Neural progenitor cell (in vitro differentiated cells): ENCODE data around the gene EME1. TPM values are rescaled to one million over a fixed set of nuclear protein-coding genes. Genes with fewer than 3 reads are reported as not detected.
"Not testable (repeated sequence)": the region's sequence is repeated elsewhere in the genome, so short reads cannot be mapped to it uniquely, and the experiment has no call there.

ENCODE experiments used
- DNase-seq: peaks from one replicate; pipeline ENCODE4 v3.0.0-alpha.2; 2016; ENCODE audit warnings: low spot score
- H2AFZ ChIP-seq: fragments of 200-600 bp; sonication (generic); replicated peaks from 2 replicates; pipeline ENCODE4 v1.6.1; 2016; ENCODE audit warnings: antibody characterized with exemption
- H3F3A ChIP-seq: fragments of 200-600 bp; sonication (generic); 2 replicates; pipeline ENCODE4 v1.6.1; 2016; ENCODE audit warnings: antibody characterized with exemption, low read depth
- H3K27ac ChIP-seq: fragments of 200-600 bp; sonication (generic); 2 replicates; pipeline ENCODE4 v1.5.1; 2016; ENCODE audit warnings: mild to moderate bottlenecking
- H3K27me3 ChIP-seq: fragments of 200-600 bp; sonication (generic); 2 replicates; pipeline ENCODE4 v1.6.1; 2016; ENCODE audit warnings: mild to moderate bottlenecking, moderate library complexity
- H3K36me3 ChIP-seq: fragments of 200-600 bp; sonication (generic); 2 replicates; pipeline ENCODE4 v1.5.1; 2016
- H3K4me1 ChIP-seq: fragments of 200-600 bp; sonication (generic); 2 replicates; pipeline ENCODE4 v1.6.1; 2016; ENCODE audit warnings: mixed run types
- H3K4me2 ChIP-seq: fragments of 200-600 bp; sonication (generic); 2 replicates; pipeline ENCODE4 v1.6.1; 2016
- H3K4me3 ChIP-seq: fragments of 200-600 bp; sonication (generic); 2 replicates; pipeline ENCODE4 v1.5.1; 2016
- H3K79me2 ChIP-seq: fragments of 200-600 bp; sonication (generic); 2 replicates; pipeline ENCODE4 v1.6.1; 2016; ENCODE audit warnings: low read depth
- H3K9ac ChIP-seq: fragments of 200-600 bp; sonication (generic); 2 replicates; pipeline ENCODE4 v1.6.1; 2016
- H3K9me3 ChIP-seq: fragments of 200-600 bp; sonication (generic); 2 replicates; pipeline ENCODE4 v1.5.1; 2016; ENCODE audit warnings: low read depth
- H4K20me1 ChIP-seq: fragments of 200-600 bp; sonication (generic); 2 replicates; pipeline ENCODE4 v1.6.1; 2016; ENCODE audit warnings: low read depth
- H3K27ac Mint-ChIP-seq: 3 replicates; pipeline ENCODE4 v1.8.0; 2021; ENCODE audit warnings: mixed read lengths
- H3K27me3 Mint-ChIP-seq: 2 replicates; pipeline ENCODE4 v1.8.0; 2022; ENCODE audit warnings: low read depth, mild to moderate bottlenecking, inconsistent platforms, moderate library complexity, mixed read lengths; ENCODE audit not compliant: insufficient read depth
- H3K36me3 Mint-ChIP-seq: 3 replicates; pipeline ENCODE4 v1.8.0; 2021; ENCODE audit warnings: mixed read lengths
- H3K4me1 Mint-ChIP-seq: 3 replicates; pipeline ENCODE4 v1.8.0; 2021; ENCODE audit warnings: mixed read lengths
- H3K4me3 Mint-ChIP-seq: 3 replicates; pipeline ENCODE4 v1.8.0; 2021; ENCODE audit warnings: mild to moderate bottlenecking, moderate library complexity, mixed read lengths
- H3K9me3 Mint-ChIP-seq: 3 replicates; pipeline ENCODE4 v1.8.0; 2020; ENCODE audit warnings: mixed read lengths
- EZH2 ChIP-seq: fragments of 200-600 bp; sonication (generic); IDR thresholded peaks from 2 replicates; pipeline ENCODE4 v1.6.1; 2017; ENCODE audit warnings: antibody characterized with exemption, mild to moderate bottlenecking, moderate library complexity
- EZH2phosphoT487 ChIP-seq: fragments of 200-600 bp; sonication (generic); IDR thresholded peaks from 2 replicates; pipeline ENCODE4 v1.6.1; 2017; ENCODE audit warnings: antibody characterized with exemption
- total RNA-seq: library from RNA; depleted of rRNA; stranded (reverse); fragments of >200 nt; gene quantifications from 2 replicates; pipeline ENCODE4 v1.2.3, GENCODE V29; 2015; ENCODE audit warnings: low replicate concordance
- TF ChIP-seq, protein P1 (sequence below): fragments of 200-600 bp; sonication (generic); IDR thresholded peaks from 2 replicates; pipeline ENCODE4 v1.5.1; 2017; ENCODE audit warnings: antibody characterized with exemption, mild to moderate bottlenecking

Gene EME1
- total RNA-seq, 1 donor from 2014 or later = 26.6 TPM

- DNase-seq, H3K9ac ChIP-seq: not testable (repeated sequence)
These were observed 32.3 kb downstream of the EME1 start for GRCh38 chr17:50405351-50405750.

GRCh38 chr17:50406578-50406977 lies 33.5 kb downstream of the EME1 start:
- Mint-ChIP-seq H3K27me3 (peaks cover 6% of the 10 kb centered on the region), H3K4me3 (no peak overlapping the region), H3K4me1 (no peaks in the 10 kb centered on the region), H3K9me3 (no peaks in the 10 kb centered on the region), H3K36me3 (no peaks in the 10 kb centered on the region), H3K27ac (no peak overlapping the region)
- Histone ChIP-seq H3F3A (no peaks in the 10 kb centered on the region), H3K9ac (no peak overlapping the region), H3K79me2 (no peaks in the 10 kb centered on the region), H2AFZ (no peak overlapping the region), H4K20me1 (no peaks in the 10 kb centered on the region), H3K9me3 (no peaks in the 10 kb centered on the region), H3K4me1 (no peaks in the 10 kb centered on the region), H3K27ac (no peak overlapping the region), H3K4me3 (no peak overlapping the region), H3K36me3 (no peaks in the 10 kb centered on the region), H3K27me3 (no peaks in the 10 kb centered on the region), H3K4me2 (no peak overlapping the region)
- DNase-seq = no peak
- TF ChIP-seq, protein P1, sequence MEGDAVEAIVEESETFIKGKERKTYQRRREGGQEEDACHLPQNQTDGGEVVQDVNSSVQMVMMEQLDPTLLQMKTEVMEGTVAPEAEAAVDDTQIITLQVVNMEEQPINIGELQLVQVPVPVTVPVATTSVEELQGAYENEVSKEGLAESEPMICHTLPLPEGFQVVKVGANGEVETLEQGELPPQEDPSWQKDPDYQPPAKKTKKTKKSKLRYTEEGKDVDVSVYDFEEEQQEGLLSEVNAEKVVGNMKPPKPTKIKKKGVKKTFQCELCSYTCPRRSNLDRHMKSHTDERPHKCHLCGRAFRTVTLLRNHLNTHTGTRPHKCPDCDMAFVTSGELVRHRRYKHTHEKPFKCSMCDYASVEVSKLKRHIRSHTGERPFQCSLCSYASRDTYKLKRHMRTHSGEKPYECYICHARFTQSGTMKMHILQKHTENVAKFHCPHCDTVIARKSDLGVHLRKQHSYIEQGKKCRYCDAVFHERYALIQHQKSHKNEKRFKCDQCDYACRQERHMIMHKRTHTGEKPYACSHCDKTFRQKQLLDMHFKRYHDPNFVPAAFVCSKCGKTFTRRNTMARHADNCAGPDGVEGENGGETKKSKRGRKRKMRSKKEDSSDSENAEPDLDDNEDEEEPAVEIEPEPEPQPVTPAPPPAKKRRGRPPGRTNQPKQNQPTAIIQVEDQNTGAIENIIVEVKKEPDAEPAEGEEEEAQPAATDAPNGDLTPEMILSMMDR = no peak
- no peak for TF ChIP-seq EZH2
- no peak for TF ChIP-seq EZH2phosphoT487

More at GRCh38 chr17:50405351-50405750, 32.3 kb downstream of the EME1 start:
- H3K4me3 Mint-ChIP-seq, H4K20me1 ChIP-seq, H3K4me2 ChIP-seq, H3K4me1 ChIP-seq, H3K36me3 Mint-ChIP-seq, H3K27me3 ChIP-seq, H3K4me3 ChIP-seq, H3K27me3 Mint-ChIP-seq, H3F3A ChIP-seq, H3K4me1 Mint-ChIP-seq, H3K9me3 ChIP-seq, H3K9me3 Mint-ChIP-seq, H3K27ac Mint-ChIP-seq, H3K36me3 ChIP-seq, H3K79me2 ChIP-seq, H3K27ac ChIP-seq: not testable (repeated sequence)
- H2AFZ ChIP-seq = peak overlapping the region; percentile 72

DNA sequence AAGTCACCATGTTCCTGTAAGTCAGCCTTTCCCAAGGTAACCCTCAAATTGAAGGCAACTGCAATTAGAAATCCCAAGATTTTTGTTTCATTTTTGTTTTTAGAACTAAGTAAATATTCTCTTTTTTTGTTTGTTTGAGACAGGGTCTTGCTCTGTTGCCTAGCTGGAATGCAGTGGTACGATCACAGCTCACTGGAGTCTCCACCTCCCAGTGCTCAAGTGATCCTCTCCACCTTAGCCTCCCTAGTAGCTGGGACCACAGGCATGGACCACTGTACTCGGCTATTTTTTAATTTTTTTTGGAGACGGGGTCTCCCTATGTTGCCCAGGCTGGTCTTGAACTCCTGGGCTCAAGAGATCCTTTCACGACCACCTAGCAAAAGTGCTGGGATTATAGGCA lies 34.9 kb downstream of the EME1 start:
- no peaks in the 10 kb centered on the region for H3K36me3 ChIP-seq
- no peak for DNase-seq
- no peak overlapping the region for H3K9ac ChIP-seq
- H3K36me3 Mint-ChIP-seq = no peaks in the 10 kb centered on the region
- no peak overlapping the region for H3K4me3 Mint-ChIP-seq
- H3K27me3 Mint-ChIP-seq = peaks cover 9% of the 10 kb centered on the region
- no peak overlapping the region for H3K4me2 ChIP-seq
- no peaks in the 10 kb centered on the region for H3K9me3 ChIP-seq
- no peak overlapping the region for H2AFZ ChIP-seq
- no peak for TF ChIP-seq EZH2phosphoT487
- no peak for TF ChIP-seq EZH2
- TF ChIP-seq, protein P1 = no peak
- no peaks in the 10 kb centered on the region for H3K9me3 Mint-ChIP-seq
- no peak overlapping the region for H3K27ac Mint-ChIP-seq
- no peak overlapping the region for H3K27ac ChIP-seq
- H3K79me2 ChIP-seq = no peaks in the 10 kb centered on the region
- no peaks in the 10 kb centered on the region for H3K27me3 ChIP-seq
- no peaks in the 10 kb centered on the region for H3F3A ChIP-seq
- H4K20me1 ChIP-seq = no peaks in the 10 kb centered on the region
- H3K4me1 ChIP-seq = no peaks in the 10 kb centered on the region
- no peak overlapping the region for H3K4me3 ChIP-seq
- no peaks in the 10 kb centered on the region for H3K4me1 Mint-ChIP-seq

DNA sequence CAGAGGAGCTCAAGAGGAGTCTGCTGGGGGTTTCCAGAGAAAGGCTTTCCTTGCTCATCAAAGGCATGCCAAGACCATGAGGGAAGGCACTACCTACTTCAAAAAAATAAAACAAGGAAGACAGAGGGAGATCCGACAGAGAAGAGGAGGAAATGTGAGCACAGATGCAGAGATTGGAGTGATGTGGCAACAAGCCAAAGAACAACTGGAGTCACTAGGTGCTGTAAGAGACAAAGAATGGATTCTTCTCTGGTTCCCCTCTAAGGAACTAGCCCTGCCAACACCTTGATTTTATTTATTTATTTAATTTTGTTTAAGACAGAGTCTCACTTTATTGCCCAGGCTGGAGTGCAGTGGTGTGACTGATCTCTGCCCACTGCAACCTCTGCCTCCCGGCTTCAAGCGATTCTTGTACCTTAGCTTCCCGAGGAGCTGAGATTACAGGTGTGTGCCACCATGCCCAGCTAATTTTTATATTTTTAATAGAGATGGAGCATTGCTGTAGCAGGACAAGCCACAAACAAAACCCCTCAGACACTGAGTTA lies 39.2 kb downstream of the EME1 start:
- Mint-ChIP-seq H3K27me3 (peaks cover 7% of the 10 kb centered on the region), H3K27ac (no peak overlapping the region), H3K4me3 (no peak overlapping the region), H3K4me1 (no peaks in the 10 kb centered on the region), H3K9me3 (no peaks in the 10 kb centered on the region), H3K36me3 (no peaks in the 10 kb centered on the region)
- no peaks in the 10 kb centered on the region for H3K36me3 ChIP-seq
- H3K79me2 ChIP-seq = no peaks in the 10 kb centered on the region
- DNase-seq = no peak
- H3F3A ChIP-seq = no peaks in the 10 kb centered on the region
- TF ChIP-seq EZH2 = no peak
- TF ChIP-seq, protein P1 = no peak
- TF ChIP-seq EZH2phosphoT487 = no peak
- H3K27ac ChIP-seq = no peak overlapping the region
- no peaks in the 10 kb centered on the region for H4K20me1 ChIP-seq
- H3K4me2 ChIP-seq = no peak overlapping the region
- no peaks in the 10 kb centered on the region for H3K4me1 ChIP-seq
- H3K9me3 ChIP-seq = no peaks in the 10 kb centered on the region
- no peak overlapping the region for H3K9ac ChIP-seq
- H3K27me3 ChIP-seq = no peaks in the 10 kb centered on the region
- H3K4me3 ChIP-seq = no peak overlapping the region
- no peak overlapping the region for H2AFZ ChIP-seq
